Stimulated activated CD8-positive, alpha-beta memory T cell treated with anti-CD3 and anti-CD28 coated beads, Interleukin-4, amount 100 ng/mL, for 24 hours (primary cell): ENCODE results near the gene SLC8B1.

ENCODE experiments used
- DNase-seq: peaks from one replicate; pipeline ENCODE4 v3.0.0-alpha.2; 2020; ENCODE audit warnings: low read depth

The SLC8B1 gene

GRCh38 chr12:113269257-113269943 is 65.5 kb downstream of the SLC8B1 start:
- DNase-seq = no peak

GRCh38 chr12:113268621-113269020 is 66.3 kb downstream of the SLC8B1 start:
- no peak for DNase-seq

GRCh38 chr12:113268136-113268535 is 66.8 kb downstream of the SLC8B1 start:
- DNase-seq = no peak

GRCh38 chr12:113267621-113268020 is 67.3 kb downstream of the SLC8B1 start:
- no peak for DNase-seq

GRCh38 chr12:113266106-113266895 is 68.6 kb downstream of the SLC8B1 start:
- DNase-seq = no peak

GRCh38 chr12:113263431-113263963 is 71.4 kb downstream of the SLC8B1 start:
- DNase-seq = no peak

GRCh38 chr12:113262710-113263109 is 72.2 kb downstream of the SLC8B1 start:
- DNase-seq = no peak

GRCh38 chr12:113261847-113262470 is 73.0 kb downstream of the SLC8B1 start:
- no peak for DNase-seq

GRCh38 chr12:113260636-113261300 is 74.1 kb downstream of the SLC8B1 start:
- no peak for DNase-seq

- no peak for DNase-seq
Measured at GRCh38 chr12:113260127-113260526, 74.8 kb downstream of the SLC8B1 start.

GRCh38 chr12:113257564-113257963 is 77.3 kb downstream of the SLC8B1 start:
- DNase-seq = no peak

- no peak for DNase-seq
Measured at GRCh38 chr12:113254298-113254697, 80.6 kb downstream of the SLC8B1 start.

- DNase-seq = no peak
Measured at GRCh38 chr12:113253532-113254285, 81.2 kb downstream of the SLC8B1 start.

GRCh38 chr12:113252494-113252893 is 82.4 kb downstream of the SLC8B1 start:
- DNase-seq = no peak

GRCh38 chr12:113251404-113252070 is 83.4 kb downstream of the SLC8B1 start:
- no peak for DNase-seq

GRCh38 chr12:113250045-113250444 is 84.9 kb downstream of the SLC8B1 start:
- no peak for DNase-seq

- no peak for DNase-seq
Measured at GRCh38 chr12:113249546-113249945, 85.4 kb downstream of the SLC8B1 start.

- DNase-seq = no peak
Measured at GRCh38 chr12:113248842-113249435, 86.0 kb downstream of the SLC8B1 start.
